Measurements from ENCODE around the gene HOXB2.

DNA sequence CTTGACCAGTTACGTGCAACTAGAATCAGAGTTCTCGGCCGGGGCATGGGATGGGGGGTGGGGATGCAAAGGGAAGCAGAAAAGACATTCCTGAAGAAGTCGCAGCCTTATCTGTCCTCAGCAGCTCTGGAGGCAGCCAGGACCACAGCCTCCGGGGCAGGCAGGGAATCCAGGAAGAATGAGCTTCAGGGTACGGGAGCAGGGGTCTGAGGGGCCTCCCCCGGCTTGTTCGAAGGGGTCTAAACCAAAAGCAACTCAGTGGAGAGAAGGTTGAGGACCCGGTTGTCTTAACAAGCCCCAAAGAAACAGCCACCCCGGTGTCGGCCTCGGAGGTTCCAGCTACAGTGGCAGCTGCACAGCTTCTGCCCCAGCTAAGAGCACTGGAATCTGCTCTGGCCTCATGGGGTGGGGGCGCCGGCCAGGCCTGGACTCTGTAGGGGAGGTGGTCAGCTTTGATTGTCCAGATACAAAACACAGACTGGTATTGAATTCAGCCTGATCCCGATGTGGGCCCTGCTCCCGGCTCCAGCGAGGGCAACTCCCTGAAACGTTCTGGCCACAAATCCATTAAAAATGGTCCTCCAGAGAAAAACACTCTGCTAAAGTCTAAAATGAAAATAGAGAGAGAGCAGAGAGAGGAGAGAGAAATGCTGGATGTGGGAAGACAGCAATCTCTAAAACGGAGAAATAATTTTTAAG, 25.6 kb upstream of the HOXB2 start:
- TF ChIP-seq, protein P1, sequence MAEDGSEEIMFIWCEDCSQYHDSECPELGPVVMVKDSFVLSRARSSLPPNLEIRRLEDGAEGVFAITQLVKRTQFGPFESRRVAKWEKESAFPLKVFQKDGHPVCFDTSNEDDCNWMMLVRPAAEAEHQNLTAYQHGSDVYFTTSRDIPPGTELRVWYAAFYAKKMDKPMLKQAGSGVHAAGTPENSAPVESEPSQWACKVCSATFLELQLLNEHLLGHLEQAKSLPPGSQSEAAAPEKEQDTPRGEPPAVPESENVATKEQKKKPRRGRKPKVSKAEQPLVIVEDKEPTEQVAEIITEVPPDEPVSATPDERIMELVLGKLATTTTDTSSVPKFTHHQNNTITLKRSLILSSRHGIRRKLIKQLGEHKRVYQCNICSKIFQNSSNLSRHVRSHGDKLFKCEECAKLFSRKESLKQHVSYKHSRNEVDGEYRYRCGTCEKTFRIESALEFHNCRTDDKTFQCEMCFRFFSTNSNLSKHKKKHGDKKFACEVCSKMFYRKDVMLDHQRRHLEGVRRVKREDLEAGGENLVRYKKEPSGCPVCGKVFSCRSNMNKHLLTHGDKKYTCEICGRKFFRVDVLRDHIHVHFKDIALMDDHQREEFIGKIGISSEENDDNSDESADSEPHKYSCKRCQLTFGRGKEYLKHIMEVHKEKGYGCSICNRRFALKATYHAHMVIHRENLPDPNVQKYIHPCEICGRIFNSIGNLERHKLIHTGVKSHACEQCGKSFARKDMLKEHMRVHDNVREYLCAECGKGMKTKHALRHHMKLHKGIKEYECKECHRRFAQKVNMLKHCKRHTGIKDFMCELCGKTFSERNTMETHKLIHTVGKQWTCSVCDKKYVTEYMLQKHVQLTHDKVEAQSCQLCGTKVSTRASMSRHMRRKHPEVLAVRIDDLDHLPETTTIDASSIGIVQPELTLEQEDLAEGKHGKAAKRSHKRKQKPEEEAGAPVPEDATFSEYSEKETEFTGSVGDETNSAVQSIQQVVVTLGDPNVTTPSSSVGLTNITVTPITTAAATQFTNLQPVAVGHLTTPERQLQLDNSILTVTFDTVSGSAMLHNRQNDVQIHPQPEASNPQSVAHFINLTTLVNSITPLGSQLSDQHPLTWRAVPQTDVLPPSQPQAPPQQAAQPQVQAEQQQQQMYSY (CRISPR knock-in tag; IDR thresholded peaks at IDR 0.05), result no peak
- TF ChIP-seq SP1 (CRISPR knock-in tag; conservative IDR thresholded peaks at IDR 0.05), result no peak
- no peak for TF ChIP-seq GABPB1 (CRISPR knock-in tag; IDR thresholded peaks at IDR 0.05)
- TF ChIP-seq, protein P2, sequence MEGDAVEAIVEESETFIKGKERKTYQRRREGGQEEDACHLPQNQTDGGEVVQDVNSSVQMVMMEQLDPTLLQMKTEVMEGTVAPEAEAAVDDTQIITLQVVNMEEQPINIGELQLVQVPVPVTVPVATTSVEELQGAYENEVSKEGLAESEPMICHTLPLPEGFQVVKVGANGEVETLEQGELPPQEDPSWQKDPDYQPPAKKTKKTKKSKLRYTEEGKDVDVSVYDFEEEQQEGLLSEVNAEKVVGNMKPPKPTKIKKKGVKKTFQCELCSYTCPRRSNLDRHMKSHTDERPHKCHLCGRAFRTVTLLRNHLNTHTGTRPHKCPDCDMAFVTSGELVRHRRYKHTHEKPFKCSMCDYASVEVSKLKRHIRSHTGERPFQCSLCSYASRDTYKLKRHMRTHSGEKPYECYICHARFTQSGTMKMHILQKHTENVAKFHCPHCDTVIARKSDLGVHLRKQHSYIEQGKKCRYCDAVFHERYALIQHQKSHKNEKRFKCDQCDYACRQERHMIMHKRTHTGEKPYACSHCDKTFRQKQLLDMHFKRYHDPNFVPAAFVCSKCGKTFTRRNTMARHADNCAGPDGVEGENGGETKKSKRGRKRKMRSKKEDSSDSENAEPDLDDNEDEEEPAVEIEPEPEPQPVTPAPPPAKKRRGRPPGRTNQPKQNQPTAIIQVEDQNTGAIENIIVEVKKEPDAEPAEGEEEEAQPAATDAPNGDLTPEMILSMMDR (IDR thresholded peaks at IDR 0.05), result no peak
- TF ChIP-seq CBFB (CRISPR knock-in tag; IDR thresholded peaks at IDR 0.05; ENCODE audit: low read depth), result no peak
- TF ChIP-seq, protein P3, sequence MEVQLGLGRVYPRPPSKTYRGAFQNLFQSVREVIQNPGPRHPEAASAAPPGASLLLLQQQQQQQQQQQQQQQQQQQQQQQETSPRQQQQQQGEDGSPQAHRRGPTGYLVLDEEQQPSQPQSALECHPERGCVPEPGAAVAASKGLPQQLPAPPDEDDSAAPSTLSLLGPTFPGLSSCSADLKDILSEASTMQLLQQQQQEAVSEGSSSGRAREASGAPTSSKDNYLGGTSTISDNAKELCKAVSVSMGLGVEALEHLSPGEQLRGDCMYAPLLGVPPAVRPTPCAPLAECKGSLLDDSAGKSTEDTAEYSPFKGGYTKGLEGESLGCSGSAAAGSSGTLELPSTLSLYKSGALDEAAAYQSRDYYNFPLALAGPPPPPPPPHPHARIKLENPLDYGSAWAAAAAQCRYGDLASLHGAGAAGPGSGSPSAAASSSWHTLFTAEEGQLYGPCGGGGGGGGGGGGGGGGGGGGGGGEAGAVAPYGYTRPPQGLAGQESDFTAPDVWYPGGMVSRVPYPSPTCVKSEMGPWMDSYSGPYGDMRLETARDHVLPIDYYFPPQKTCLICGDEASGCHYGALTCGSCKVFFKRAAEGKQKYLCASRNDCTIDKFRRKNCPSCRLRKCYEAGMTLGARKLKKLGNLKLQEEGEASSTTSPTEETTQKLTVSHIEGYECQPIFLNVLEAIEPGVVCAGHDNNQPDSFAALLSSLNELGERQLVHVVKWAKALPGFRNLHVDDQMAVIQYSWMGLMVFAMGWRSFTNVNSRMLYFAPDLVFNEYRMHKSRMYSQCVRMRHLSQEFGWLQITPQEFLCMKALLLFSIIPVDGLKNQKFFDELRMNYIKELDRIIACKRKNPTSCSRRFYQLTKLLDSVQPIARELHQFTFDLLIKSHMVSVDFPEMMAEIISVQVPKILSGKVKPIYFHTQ (CRISPR knock-in tag; IDR thresholded peaks at IDR 0.05), result no peak
- no peak for TF ChIP-seq ETV6 (CRISPR knock-in tag; IDR thresholded peaks at IDR 0.05)
- TF ChIP-seq NR3C1 (CRISPR knock-in tag; conservative IDR thresholded peaks at IDR 0.05; ENCODE audit: low read depth), result no peak
- TF ChIP-seq, protein P4, sequence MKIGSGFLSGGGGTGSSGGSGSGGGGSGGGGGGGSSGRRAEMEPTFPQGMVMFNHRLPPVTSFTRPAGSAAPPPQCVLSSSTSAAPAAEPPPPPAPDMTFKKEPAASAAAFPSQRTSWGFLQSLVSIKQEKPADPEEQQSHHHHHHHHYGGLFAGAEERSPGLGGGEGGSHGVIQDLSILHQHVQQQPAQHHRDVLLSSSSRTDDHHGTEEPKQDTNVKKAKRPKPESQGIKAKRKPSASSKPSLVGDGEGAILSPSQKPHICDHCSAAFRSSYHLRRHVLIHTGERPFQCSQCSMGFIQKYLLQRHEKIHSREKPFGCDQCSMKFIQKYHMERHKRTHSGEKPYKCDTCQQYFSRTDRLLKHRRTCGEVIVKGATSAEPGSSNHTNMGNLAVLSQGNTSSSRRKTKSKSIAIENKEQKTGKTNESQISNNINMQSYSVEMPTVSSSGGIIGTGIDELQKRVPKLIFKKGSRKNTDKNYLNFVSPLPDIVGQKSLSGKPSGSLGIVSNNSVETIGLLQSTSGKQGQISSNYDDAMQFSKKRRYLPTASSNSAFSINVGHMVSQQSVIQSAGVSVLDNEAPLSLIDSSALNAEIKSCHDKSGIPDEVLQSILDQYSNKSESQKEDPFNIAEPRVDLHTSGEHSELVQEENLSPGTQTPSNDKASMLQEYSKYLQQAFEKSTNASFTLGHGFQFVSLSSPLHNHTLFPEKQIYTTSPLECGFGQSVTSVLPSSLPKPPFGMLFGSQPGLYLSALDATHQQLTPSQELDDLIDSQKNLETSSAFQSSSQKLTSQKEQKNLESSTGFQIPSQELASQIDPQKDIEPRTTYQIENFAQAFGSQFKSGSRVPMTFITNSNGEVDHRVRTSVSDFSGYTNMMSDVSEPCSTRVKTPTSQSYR (CRISPR knock-in tag; IDR thresholded peaks at IDR 0.05), result no peak
- no peak for TF ChIP-seq FOXK1 (CRISPR knock-in tag; IDR thresholded peaks at IDR 0.05)

Data from WTC11 (cell line).